Right lobe of liver (tissue), 6 donors: Measurements from ENCODE around the gene CXCL12. TPM values are rescaled to one million over a fixed set of nuclear protein-coding genes. Genes with fewer than 3 reads are reported as not detected.
A peak's percentile ranks its signal among the peaks of the same experiment; 100 is the strongest.

Experiments
- ATAC-seq, 4 donors: fragments of 200-7000 bp; cut with Tn5 transposase; one replicate each; pipeline ENCODE4 v1.9.1; 2020; ENCODE audit warnings: mild to moderate bottlenecking in 4 of 4, moderate library complexity in 4 of 4
- DNase-seq, 3 donors: peaks; one replicate each; pipeline ENCODE4 v3.0.0-alpha.2; 2020
- H3K27ac ChIP-seq, 3 donors: fragments of 200-600 bp; one replicate each; pipeline ENCODE4 v1.8.0; 2022
- H3K27me3 ChIP-seq, 2 donors: fragments of 200-600 bp; one replicate each; pipeline ENCODE4 v1.8.0; 2022
- H3K36me3 ChIP-seq, 4 donors: fragments of 200-600 bp; sonication (generic) in 1 of 4; one replicate each; pipeline versions ENCODE4 v1.5.1 to v1.8.0; 2017 to 2022; ENCODE audit warnings: control low read depth in 1 of 4
- H3K4me1 ChIP-seq, 4 donors: fragments of 200-600 bp; sonication (generic) in 1 of 4; one replicate each; pipeline versions ENCODE4 v1.5.1 to v1.8.0; 2017 to 2022; ENCODE audit warnings: control low read depth in 1 of 4
- H3K4me3 ChIP-seq, 3 donors: fragments of 200-600 bp; one replicate each; pipeline ENCODE4 v1.8.0; 2022
- H3K9me3 ChIP-seq, 4 donors: fragments of 200-600 bp; sonication (generic) in 1 of 4; one replicate each; pipeline versions ENCODE4 v1.5.1 to v1.8.0; 2017 to 2022; ENCODE audit warnings: control low read depth in 1 of 4
- POLR2A ChIP-seq: fragments of 450-650 bp; IDR thresholded peaks from one replicate; pipeline ENCODE4 v1.6.1; 2017; ENCODE audit warnings: antibody characterized with exemption, mild to moderate bottlenecking
- WGBS: methylation state at CpG from one replicate; pipeline ENCODE4 v1.1.6; 2018; ENCODE audit warnings: low coverage, low lambda C conversion rate; ENCODE audit not compliant: insufficient coverage; ENCODE audit errors: missing lambda C conversion rate; 5-methylcytosine and 5-hydroxymethylcytosine counted together
- intact Hi-C, 2 donors: fragments of 100-400 bp; cut with DNase I; formaldehyde crosslinking; loops; one replicate each; pipeline versions ENCODE4 v1.11.2 to v1.14.1; 2022
- total RNA-seq, 6 experiments: library from RNA; depleted of rRNA in 2 of 6; stranded (reverse); fragments of >200 nt in 2 of 6; fragmentation: NEBNext Ultra II Directional in 3 of 6; extraction: Animal tissue kit (Norgen Biotek cat#: 25700) in 3 of 6; gene quantifications; one replicate each; pipeline versions ENCODE4 v1.1.0 to v1.2.4, GENCODE V29; 2016 to 2023
- TF ChIP-seq, protein P1 (sequence below), 4 donors: fragments of 200-600 bp in 3 of 4; fragments of 450-650 bp in 1 of 4; IDR thresholded peaks; one replicate each; pipeline versions ENCODE4 v1.5.1 to v1.8.0; 2016 to 2022; ENCODE audit warnings: antibody characterized with exemption in 4 of 4, mild to moderate bottlenecking in 2 of 4
- donor health status: DM: no; HTN: yes; CAD: no.
- donor health status: DM: no; HTN: no; CAD: no.
- donor health status: DM: no; HTN: no; CAD: no.
- donor health status: DM: no; HTN: yes; CAD: no.
- donor health status: DM: no; HTN: yes; CAD: no.

CXCL12 gene
- total RNA-seq, 6 experiments from 2014 or later = 17.5 to 116 (median 65.3) TPM

DNA sequence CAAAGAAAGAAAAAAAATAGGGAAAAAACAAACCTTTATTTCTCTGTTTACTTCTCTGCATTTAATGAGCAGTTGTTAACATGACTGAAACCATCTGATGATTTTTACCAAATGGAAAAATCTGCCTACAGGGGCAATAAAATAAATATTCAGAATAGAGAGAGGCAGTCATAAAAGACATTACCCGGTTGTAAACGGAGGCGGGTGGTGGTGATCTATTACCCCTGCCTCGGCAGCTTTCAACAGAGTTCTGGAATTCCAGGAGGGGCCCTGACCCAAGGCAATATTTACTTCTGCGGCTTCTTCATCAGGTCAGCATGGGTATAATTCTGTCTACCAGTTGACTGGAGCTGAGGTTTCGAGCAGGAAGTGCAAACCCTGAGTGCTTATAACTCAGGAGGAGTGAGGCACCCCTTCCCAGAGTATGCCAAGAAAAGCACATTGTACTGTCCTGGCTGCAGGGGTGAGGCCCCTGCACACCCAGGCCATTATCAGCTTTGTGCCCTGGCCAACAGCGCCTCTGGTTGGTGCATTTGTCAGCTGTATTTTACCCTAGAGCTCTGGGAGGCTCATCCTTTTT, 8.2 kb upstream of the CXCL12 start:
- H3K27me3 ChIP-seq = no peaks in the 10 kb centered on the region
- H3K4me3 ChIP-seq = no peak overlapping the region
- no peaks in the 10 kb centered on the region for H3K9me3 ChIP-seq
- peaks cover 0 to 22% (median 0%) of the 10 kb centered on the region in 4 donors for H3K4me1 ChIP-seq
- no peaks in the 10 kb centered on the region for H3K36me3 ChIP-seq
- no peak for DNase-seq
- TF ChIP-seq, protein P1, sequence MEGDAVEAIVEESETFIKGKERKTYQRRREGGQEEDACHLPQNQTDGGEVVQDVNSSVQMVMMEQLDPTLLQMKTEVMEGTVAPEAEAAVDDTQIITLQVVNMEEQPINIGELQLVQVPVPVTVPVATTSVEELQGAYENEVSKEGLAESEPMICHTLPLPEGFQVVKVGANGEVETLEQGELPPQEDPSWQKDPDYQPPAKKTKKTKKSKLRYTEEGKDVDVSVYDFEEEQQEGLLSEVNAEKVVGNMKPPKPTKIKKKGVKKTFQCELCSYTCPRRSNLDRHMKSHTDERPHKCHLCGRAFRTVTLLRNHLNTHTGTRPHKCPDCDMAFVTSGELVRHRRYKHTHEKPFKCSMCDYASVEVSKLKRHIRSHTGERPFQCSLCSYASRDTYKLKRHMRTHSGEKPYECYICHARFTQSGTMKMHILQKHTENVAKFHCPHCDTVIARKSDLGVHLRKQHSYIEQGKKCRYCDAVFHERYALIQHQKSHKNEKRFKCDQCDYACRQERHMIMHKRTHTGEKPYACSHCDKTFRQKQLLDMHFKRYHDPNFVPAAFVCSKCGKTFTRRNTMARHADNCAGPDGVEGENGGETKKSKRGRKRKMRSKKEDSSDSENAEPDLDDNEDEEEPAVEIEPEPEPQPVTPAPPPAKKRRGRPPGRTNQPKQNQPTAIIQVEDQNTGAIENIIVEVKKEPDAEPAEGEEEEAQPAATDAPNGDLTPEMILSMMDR (IDR thresholded peaks at IDR 0.05) = no peak
- no peak for TF ChIP-seq POLR2A
- no peak for ATAC-seq
- intact Hi-C loops = loop anchor here in 1 of 2 donors (5.0 kb wide), 1 partner anchor 726 kb away; no protein-coding TSS in a partner anchor
- WGBS = 58% methylated on average over 6 of the region's 7 CpGs
- H3K27ac ChIP-seq = no peak overlapping the region

DNA sequence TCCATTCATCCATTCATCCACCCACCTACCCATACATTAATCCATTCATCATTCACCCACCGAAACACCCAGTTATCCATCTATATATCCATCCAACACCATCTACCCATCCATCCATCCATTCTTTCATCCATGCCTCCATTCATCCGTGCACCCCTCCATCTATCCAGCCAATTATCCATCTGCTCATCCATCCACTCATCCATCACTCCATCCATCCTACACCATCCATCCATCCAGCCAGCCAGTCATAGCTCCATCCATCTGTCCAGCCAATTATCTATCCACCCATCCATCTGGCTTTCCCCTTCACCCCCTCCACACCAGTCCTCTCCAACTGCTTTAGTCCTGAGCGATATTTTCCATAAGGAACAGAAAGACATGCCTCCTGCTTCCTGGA, 7.5 kb upstream of the CXCL12 start:
- H3K4me1 ChIP-seq = peaks cover 0 to 22% (median 0%) of the 10 kb centered on the region in 4 donors
- no peaks in the 10 kb centered on the region for H3K27me3 ChIP-seq
- ATAC-seq = no peak
- no peak for DNase-seq
- intact Hi-C loops = loop anchor here in 1 of 2 donors (5.0 kb wide), 1 partner anchor 725 kb away; no protein-coding TSS in a partner anchor
- no peaks in the 10 kb centered on the region for H3K36me3 ChIP-seq
- no peak for TF ChIP-seq POLR2A
- TF ChIP-seq, protein P1 (IDR thresholded peaks at IDR 0.05) = no peak
- WGBS = 93% methylated on average over 3 of the region's 3 CpGs
- H3K4me3 ChIP-seq = no peak overlapping the region
- no peaks in the 10 kb centered on the region for H3K9me3 ChIP-seq
- H3K27ac ChIP-seq = no peak overlapping the region

DNA sequence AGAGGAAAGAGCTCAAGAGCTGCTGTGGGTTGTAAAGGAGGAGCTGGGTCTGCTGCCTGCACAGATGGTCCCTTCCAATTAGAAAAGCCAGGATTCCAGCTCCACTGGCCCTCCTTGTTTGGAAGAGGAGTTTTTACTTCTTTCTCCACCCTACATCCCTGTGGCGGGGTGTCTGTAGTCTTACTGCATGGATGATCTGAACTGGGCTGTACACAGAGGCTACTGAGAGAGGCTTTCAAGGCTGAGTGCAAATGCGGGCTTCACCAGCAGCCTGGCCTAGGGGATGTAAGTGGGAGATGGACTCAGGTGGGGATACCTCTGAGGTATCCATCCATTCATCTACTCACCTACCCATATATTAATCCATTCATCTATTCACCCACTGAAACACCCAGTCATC, 7.1 kb upstream of the CXCL12 start:
- H3K27ac ChIP-seq = no peak overlapping the region
- ATAC-seq (no peak), DNase-seq (no peak)
- intact Hi-C loops = loop anchor here in 1 of 2 donors (5.0 kb wide), 1 partner anchor 725 kb away; no protein-coding TSS in a partner anchor
- H3K9me3 ChIP-seq = no peaks in the 10 kb centered on the region
- WGBS = no CpG with 5 or more reads among the region's 2 CpGs
- no peaks in the 10 kb centered on the region for H3K27me3 ChIP-seq
- H3K4me1 ChIP-seq = peaks cover 0 to 22% (median 0%) of the 10 kb centered on the region in 4 donors
- H3K4me3 ChIP-seq = no peak overlapping the region
- H3K36me3 ChIP-seq = no peaks in the 10 kb centered on the region
- TF ChIP-seq POLR2A = no peak
- TF ChIP-seq, protein P1 (IDR thresholded peaks at IDR 0.05) = no peak

DNA sequence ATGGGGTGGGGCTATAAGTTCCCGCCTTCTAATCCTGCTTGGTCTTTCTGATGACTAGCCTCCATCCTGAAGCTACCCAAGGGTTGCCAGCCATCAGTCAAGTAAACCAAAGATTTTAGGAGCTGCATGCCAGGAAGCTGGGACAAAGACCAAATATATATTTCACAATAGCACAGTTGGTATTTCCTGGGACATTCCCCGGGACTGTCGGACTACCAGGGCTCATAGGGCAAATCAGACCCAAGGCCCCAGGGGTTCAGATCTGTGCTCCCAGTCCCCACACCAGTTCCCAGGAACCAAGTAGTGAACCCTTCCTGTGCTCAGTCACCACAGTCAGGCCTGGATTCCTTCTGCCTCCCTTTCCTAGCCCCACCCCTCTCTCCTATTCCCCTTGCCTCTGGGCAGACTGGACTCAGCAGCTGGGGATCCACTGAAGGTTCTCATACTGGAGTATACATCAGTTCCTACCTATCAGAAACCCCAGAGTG, 5.7 kb upstream of the CXCL12 start:
- 14% methylated on average over 3 of the region's 3 CpGs for WGBS
- peak overlapping the region in 1 of 3 donors; percentile 40 for H3K27ac ChIP-seq
- ATAC-seq (peak; percentile 72 to 78 (median 76)), DNase-seq (peak in 2 of 3 donors; percentile 38 to 70)
- H3K27me3 ChIP-seq = no peaks in the 10 kb centered on the region
- H3K36me3 ChIP-seq = no peaks in the 10 kb centered on the region
- no peak for TF ChIP-seq POLR2A
- TF ChIP-seq, protein P1 (IDR thresholded peaks at IDR 0.05) = no peak
- intact Hi-C loops = loop anchor here in 1 of 2 donors (5.0 kb wide), 1 partner anchor 723 kb away; no protein-coding TSS in a partner anchor
- no peaks in the 10 kb centered on the region for H3K9me3 ChIP-seq
- no peak overlapping the region for H3K4me3 ChIP-seq
- H3K4me1 ChIP-seq = peaks cover 0 to 24% (median 0%) of the 10 kb centered on the region in 4 donors
